H1 (cell line): ENCODE data around the gene MT4. TPM values are rescaled to one million over a fixed set of nuclear protein-coding genes. Genes with fewer than 3 reads are reported as not detected.
A peak's percentile ranks its signal among the peaks of the same experiment; 100 is the strongest.

Experiments
- CHD1 ChIP-seq: IDR thresholded peaks from 2 replicates; pipeline ENCODE4 v1.6.1; 2012; ENCODE audit warnings: low read depth, low read length, improper control_type of control experiment
- EGR1 ChIP-seq: IDR thresholded peaks from 2 replicates; pipeline ENCODE4 v1.6.1; 2011; ENCODE audit warnings: low read depth, low read length, borderline replicate concordance
- EZH2 ChIP-seq: fragments of 200-600 bp; sonication (generic); IDR thresholded peaks from 2 replicates; pipeline ENCODE4 v1.7.1; 2012; ENCODE audit warnings: low read depth, mild to moderate bottlenecking, moderate library complexity, low read length, inconsistent platforms; ENCODE audit not compliant: severe bottlenecking
- HDAC2 ChIP-seq, 2 experiments: fragments of 300-600 bp in 1 of 2; sonication (generic) in 1 of 2; IDR thresholded peaks; 2 replicates each; pipeline ENCODE4 v1.6.1; 2011 to 2012; ENCODE audit warnings: low read depth in 2 of 2, low read length in 2 of 2, mild to moderate bottlenecking in 2 of 2, moderate library complexity in 2 of 2, borderline replicate concordance in 1 of 2, inconsistent platforms in 1 of 2
- KDM4A ChIP-seq: IDR thresholded peaks from one replicate; pipeline ENCODE4 v1.7.1; 2012; ENCODE audit warnings: low read depth, mild to moderate bottlenecking, moderate library complexity, low read length, inconsistent platforms; ENCODE audit not compliant: severe bottlenecking
- MAX ChIP-seq: IDR thresholded peaks from 2 replicates; pipeline ENCODE4 v1.6.1; 2012; ENCODE audit warnings: inconsistent platforms
- NRF1 ChIP-seq: IDR thresholded peaks from 2 replicates; pipeline ENCODE4 v1.6.1; 2011; ENCODE audit warnings: mild to moderate bottlenecking, low read depth, low read length, improper control_type of control experiment
- RBBP5 ChIP-seq: IDR thresholded peaks from 2 replicates; pipeline ENCODE4 v1.7.1; 2012; ENCODE audit warnings: low read depth, mild to moderate bottlenecking, inconsistent platforms, low read length, moderate library complexity, borderline replicate concordance
- SRF ChIP-seq: IDR thresholded peaks from 2 replicates; pipeline ENCODE4 v1.6.1; 2011; ENCODE audit warnings: mild to moderate bottlenecking, low read depth, low read length, moderate library complexity
- TAF1 ChIP-seq: IDR thresholded peaks from 2 replicates; pipeline ENCODE4 v1.6.1; 2011; ENCODE audit warnings: mild to moderate bottlenecking, low read depth, low read length
- YY1 ChIP-seq: IDR thresholded peaks from 2 replicates; pipeline ENCODE4 v1.6.1; 2011; ENCODE audit warnings: low read depth, mild to moderate bottlenecking, low read length
- polyA plus RNA-seq, 7 experiments: library from polyadenylated mRNA; depleted of rRNA in 3 of 7; stranded (reverse) in 5 of 7; unstranded in 2 of 7; fragments of >200 nt in 5 of 7; fragments of 200-250 nt in 2 of 7; gene quantifications; 1 replicate in 5 of 7; 2 replicates in 1 of 7; 4 replicates in 1 of 7; pipeline versions ENCODE4 v1.2.1 to v1.2.3, GENCODE V29; 2011 to 2013; ENCODE audit warnings: missing spikeins in 2 of 7, mixed read lengths in 2 of 7
- total RNA-seq: library from RNA; stranded (reverse); fragmentation: NEBNext Ultra II Directional; extraction: Animal tissue kit (Norgen Biotek cat#: 25700); gene quantifications from 2 replicates; pipeline ENCODE4 v1.2.1, GENCODE V29; 2021

MT4 gene
- total and polyA plus RNA-seq, 2 of the 8 experiments (the other 6 are each of a cell fraction or from before 2014, with no cell fraction given): not detected

GRCh38 chr16:56519459-56520250 is 45.2 kb upstream of the MT4 start, which contains the start of gene BBS2 (continued):
- TF ChIP-seq HDAC2 (IDR thresholded peaks at IDR 0.05; ENCODE audit: borderline replicate concordance in 1 of 2, low read depth in 2 of 2, low read length in 2 of 2) (0 out of 4 replicates have a peak, but pooled peaks of 1 of the 2 experiments have one; percentile 56), CHD1 (no peak), TAF1 (peak; percentile 72), MAX (peak; percentile 43; the same call in 1 of the 2 replicates), SRF (no peak), YY1 (peak; percentile 82), EGR1 (no peak), NRF1 (peak; percentile 73), KDM4A (peak; percentile 96), RBBP5 (peak; percentile 81; the same call in 1 of the 2 replicates), EZH2 (no peak)
